Medulla oblongata (tissue), 1 donor: ENCODE measurements around the gene IL27RA.

Experiments
- DNase-seq: peaks from one replicate; pipeline ENCODE4 v3.0.0-alpha.2; 2015; ENCODE audit errors: extremely low spot score

The IL27RA gene

DNA sequence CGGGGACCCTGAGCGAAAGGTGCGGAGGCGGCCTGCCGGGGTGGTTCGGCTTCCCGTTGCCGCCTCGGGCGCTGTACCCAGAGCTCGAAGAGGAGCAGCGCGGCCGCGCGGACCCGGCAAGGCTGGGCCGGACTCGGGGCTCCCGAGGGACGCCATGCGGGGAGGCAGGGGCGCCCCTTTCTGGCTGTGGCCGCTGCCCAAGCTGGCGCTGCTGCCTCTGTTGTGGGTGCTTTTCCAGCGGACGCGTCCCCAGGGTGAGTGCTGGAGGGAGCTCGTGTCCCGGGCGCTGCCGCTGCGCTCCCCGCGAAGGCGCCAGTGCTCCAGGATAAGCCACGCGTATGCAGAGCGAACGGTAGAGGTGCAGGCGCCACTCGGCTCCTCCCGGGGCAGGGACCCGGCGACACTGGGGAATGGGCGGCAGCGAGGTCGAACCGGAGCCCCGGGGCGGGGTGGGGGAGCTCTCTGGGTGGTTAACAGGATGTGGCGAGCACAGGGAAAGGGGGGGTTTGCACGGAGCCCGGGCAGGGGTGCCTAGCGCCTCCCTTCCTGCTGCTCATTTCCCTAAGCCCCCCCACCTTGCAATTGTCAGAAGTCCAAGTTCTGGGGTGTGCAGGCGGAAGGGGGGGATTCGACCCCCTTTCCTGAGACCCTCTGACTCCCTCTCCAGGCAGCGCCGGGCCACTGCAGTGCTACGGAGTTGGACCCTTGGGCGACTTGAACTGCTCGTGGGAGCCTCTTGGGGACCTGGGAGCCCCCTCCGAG lies at the start of gene IL27RA:
Gene IL27RA (plus strand): TSS at position 44 of the 762 bp plus-strand sequence. CDS start 111 bp downstream, at position 155.
- peak; percentile 37 for DNase-seq

GRCh38 chr19:13981988-13982501 lies 49.5 kb upstream of the IL27RA start:
- no peak for DNase-seq

- no peak for DNase-seq
Measured at GRCh38 chr19:13982773-13983172, 48.8 kb upstream of the IL27RA start.

- DNase-seq: no peak
Measured at GRCh38 chr19:13983213-13983889, 48.2 kb upstream of the IL27RA start.

DNA sequence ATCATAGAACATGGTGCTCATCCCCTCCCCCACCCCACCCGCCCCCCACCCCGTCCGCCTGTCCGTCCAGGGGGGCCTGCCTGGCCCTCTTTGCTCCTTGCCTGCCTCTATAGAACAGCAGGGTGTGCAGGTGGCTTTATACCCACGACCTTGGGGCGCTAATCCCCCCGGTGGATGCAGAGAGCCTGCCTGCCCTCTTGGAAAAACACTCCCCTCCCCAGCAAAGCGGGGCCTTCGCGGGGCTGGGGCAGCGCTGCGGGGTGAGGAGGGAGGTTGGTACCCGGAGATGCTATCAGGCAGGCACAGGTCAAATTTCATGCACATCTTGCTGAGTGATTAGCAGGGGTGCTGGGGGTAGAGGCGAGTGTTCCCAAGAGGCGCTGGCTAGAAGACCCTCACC lies 47.4 kb upstream of the IL27RA start:
- no peak for DNase-seq

- no peak for DNase-seq
Measured at GRCh38 chr19:13984875-13985741, 46.5 kb upstream of the IL27RA start.

- no peak for DNase-seq
Measured at GRCh38 chr19:13985771-13986347, 45.7 kb upstream of the IL27RA start.

- DNase-seq: peak; percentile 77
Measured at GRCh38 chr19:13986348-13986904, 45.1 kb upstream of the IL27RA start.

DNA sequence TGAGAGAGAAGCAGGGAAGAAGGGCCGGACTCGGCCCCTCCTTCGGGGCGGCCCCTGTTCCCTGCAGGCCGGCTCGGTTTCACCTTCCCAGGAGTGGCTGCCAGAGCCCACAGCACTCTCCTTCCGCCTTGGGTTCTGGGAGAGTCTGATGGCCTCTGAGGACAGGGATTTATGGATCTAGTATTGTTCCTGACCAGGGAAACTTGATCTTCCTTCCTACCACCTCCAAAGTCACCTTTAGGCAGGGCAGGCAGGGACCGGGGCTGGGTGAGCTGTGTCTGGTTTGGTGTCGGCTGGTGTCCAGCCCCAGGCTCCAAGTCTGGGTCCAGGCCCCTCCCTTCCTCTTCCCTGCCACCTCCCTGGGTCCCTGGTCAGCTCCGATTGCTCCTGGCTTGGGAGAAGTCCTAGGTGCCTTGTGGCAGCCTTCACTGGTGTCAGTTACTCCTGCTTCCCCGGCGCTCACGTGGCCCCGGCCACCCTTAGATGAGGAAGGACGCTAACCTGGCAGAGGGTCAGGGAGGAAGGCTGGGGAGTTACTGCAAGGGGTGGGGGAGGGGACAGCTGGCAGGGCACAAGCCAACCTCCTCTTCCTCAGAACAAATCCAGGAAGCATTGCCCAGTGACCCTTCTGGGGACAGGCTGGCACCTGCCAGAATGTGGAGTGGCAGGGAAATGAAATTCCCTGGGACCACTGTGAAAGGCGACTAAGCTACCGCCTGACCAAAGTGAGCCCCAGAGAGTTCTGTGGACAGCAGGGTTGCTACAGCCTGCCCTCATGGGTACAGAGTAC lies 44.3 kb upstream of the IL27RA start:
- peak; percentile 85 for DNase-seq

DNA sequence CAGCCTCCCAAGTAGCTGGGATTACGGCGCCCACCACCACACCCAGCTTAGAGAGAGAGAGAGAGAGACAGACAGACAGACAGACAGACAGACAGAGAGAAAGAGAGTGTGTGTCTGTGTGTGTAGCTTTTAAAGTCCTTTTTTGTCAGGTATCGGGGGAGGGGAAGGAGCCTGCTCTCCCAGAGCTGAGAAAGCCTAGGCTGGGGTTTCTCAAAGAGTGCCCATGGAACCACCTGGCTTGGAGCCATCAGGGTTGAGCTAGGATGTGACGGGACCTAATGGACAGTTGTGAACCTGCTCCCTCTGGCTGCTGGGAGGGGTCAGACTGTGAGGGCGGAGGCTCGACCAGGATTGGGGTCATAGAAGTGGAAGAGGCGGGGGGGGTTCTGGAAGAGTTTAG lies 42.1 kb upstream of the IL27RA start:
- DNase-seq: no peak

GRCh38 chr19:13990085-13990484 lies 41.5 kb upstream of the IL27RA start:
- no peak for DNase-seq

GRCh38 chr19:13992025-13992424 lies 39.5 kb upstream of the IL27RA start:
- DNase-seq: no peak

GRCh38 chr19:13993590-13994300 lies 37.8 kb upstream of the IL27RA start:
- DNase-seq: no peak

- DNase-seq: peak; percentile 35
Measured at GRCh38 chr19:13995017-13995728, 36.4 kb upstream of the IL27RA start.

DNA sequence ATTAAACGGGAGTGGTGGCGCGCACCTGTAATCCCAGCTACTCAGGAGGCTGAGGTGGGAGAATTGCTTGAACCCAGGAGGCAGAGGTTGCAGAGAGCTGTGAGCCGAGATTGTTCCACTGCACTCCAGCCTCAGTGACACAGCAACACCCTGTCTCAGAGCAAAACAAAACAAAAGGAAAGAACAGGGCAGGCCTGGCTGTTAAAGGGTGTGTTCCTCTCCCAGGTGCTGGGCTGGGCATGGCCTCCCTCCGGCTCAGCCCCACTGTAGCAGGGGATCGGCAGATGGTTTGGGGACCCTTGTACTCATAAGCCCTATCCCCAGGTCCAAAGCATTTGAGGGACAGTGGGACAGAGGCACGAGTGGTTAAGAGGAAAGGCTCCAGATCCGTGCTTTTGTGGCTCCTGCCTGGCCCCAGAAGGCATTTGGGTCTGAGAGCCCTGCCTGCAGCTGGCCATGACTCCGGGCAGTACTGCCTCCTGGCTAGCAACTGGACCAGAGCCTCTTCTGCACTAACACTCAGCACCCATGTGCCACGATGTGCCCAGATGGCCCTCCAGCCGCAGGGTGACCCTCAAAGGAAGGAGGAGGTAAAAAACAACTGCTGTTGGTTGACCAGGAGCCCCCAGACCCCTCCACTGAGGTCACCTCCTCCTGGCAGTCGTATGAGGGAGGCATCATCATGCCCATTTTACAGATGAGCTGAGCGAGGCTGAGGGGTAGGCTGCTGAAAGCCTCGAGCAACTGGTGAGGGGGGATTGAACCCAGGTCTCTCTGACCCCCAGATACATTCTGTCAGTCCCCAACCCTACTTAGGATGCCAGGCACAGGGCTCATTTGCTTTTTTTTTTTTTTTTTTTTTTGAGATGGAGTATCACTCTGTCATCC lies 35.4 kb upstream of the IL27RA start:
- no peak for DNase-seq

- no peak for DNase-seq
Measured at GRCh38 chr19:13996928-13997630, 34.5 kb upstream of the IL27RA start.

DNA sequence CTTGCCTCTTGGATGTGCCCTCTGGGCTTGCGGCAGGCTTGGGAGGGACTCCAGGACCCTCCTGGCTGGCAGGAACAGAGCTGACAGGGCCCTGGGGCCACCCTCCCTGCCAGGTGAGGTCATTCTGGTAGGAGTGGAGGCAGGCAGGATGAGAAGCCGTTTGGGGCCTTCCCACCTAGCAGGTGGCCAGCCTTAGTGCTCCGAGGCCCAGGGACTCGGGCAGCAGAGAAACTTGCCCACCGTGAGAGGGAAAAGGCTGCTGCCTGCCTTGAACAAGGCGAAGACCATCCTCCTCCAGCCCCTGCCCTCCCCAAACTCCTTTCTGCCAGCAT lies 34.0 kb upstream of the IL27RA start:
- no peak for DNase-seq

- DNase-seq: no peak
Measured at GRCh38 chr19:13998426-13998825, 33.1 kb upstream of the IL27RA start.
